22Rv1 (cell line): ENCODE data around the gene LGR5.

Source experiments
- ZFX ChIP-seq: fragments of 450-650 bp; IDR thresholded peaks from 2 replicates; pipeline ENCODE4 v1.6.1; 2017; ENCODE audit warnings: antibody characterized with exemption, borderline replicate concordance
- TF ChIP-seq, protein P1 (sequence below): fragments of 450-650 bp; IDR thresholded peaks from 2 replicates; pipeline ENCODE4 v1.5.1; 2017; ENCODE audit warnings: mild to moderate bottlenecking

DNA sequence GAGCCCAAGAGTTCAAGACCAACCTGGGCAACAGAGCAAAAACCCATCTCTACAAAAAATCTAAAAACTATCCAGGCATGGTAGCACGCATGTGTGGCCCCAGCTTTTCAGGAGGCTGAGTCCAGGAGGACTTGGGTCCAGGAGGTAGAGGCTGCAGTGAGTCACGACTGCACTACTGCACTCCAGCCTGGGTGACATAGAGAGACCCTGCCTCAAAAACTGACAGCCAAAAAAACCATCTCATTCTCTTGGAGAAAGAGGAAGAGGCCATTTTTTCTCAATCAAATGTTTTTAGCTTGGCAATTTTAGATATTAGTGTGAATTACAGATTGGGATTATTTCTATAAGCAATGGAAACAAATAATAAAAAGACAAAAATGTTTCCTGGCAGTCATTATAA, 185.9 kb downstream of the LGR5 start:
- TF ChIP-seq, protein P1, sequence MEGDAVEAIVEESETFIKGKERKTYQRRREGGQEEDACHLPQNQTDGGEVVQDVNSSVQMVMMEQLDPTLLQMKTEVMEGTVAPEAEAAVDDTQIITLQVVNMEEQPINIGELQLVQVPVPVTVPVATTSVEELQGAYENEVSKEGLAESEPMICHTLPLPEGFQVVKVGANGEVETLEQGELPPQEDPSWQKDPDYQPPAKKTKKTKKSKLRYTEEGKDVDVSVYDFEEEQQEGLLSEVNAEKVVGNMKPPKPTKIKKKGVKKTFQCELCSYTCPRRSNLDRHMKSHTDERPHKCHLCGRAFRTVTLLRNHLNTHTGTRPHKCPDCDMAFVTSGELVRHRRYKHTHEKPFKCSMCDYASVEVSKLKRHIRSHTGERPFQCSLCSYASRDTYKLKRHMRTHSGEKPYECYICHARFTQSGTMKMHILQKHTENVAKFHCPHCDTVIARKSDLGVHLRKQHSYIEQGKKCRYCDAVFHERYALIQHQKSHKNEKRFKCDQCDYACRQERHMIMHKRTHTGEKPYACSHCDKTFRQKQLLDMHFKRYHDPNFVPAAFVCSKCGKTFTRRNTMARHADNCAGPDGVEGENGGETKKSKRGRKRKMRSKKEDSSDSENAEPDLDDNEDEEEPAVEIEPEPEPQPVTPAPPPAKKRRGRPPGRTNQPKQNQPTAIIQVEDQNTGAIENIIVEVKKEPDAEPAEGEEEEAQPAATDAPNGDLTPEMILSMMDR = no peak
- TF ChIP-seq ZFX = no peak
